GM18858 (cell line): Measurements from ENCODE around the gene CEBPB.
A peak's percentile ranks its signal among the peaks of the same experiment; 100 is the strongest.
"Not testable (repeated sequence)": the region's sequence is repeated elsewhere in the genome, so short reads cannot be mapped to it uniquely, and the experiment has no call there.

Source experiments
- ATAC-seq: cut with Tn5 transposase; IDR thresholded peaks from one replicate; pipeline ENCODE4 v1.9.1; 2021; ENCODE audit not compliant: unreplicated experiment

CEBPB gene

GRCh38 chr20:50190251-50191064, at the start of gene CEBPB:
Gene CEBPB (plus strand): TSS chr20:50190830. CDS start chr20:50191034, 204 bp downstream.
- no peak for ATAC-seq

GRCh38 chr20:50141018-50141675, 49.5 kb upstream of the CEBPB start:
- no peak for ATAC-seq

GRCh38 chr20:50141811-50142561, 48.6 kb upstream of the CEBPB start:
- no peak for ATAC-seq

GRCh38 chr20:50142812-50143211, 47.8 kb upstream of the CEBPB start:
- no peak for ATAC-seq

- ATAC-seq = no peak
Measured at GRCh38 chr20:50144362-50144761, 46.3 kb upstream of the CEBPB start.

- ATAC-seq = no peak
Measured at GRCh38 chr20:50145566-50145965, 45.1 kb upstream of the CEBPB start.

- no peak for ATAC-seq
Measured at GRCh38 chr20:50146214-50146613, 44.4 kb upstream of the CEBPB start.

GRCh38 chr20:50146732-50147662, 43.6 kb upstream of the CEBPB start:
- ATAC-seq = peak; percentile 73

- no peak for ATAC-seq
Measured at GRCh38 chr20:50149481-50150254, 41.0 kb upstream of the CEBPB start.

GRCh38 chr20:50151034-50151743, 39.4 kb upstream of the CEBPB start:
- no peak for ATAC-seq

- ATAC-seq = no peak
Measured at GRCh38 chr20:50152394-50153152, 38.1 kb upstream of the CEBPB start.

- no peak for ATAC-seq
Measured at GRCh38 chr20:50153153-50153499, 37.5 kb upstream of the CEBPB start.

GRCh38 chr20:50153500-50154377, 36.9 kb upstream of the CEBPB start, which contains the start of gene PEDS1:
Gene PEDS1 (minus strand): TSS chr20:50153723. CDS start chr20:50153637, 86 bp downstream.
- peak; percentile 78 for ATAC-seq

- not testable (repeated sequence) for ATAC-seq
Measured at GRCh38 chr20:50161494-50161893, 29.1 kb upstream of the CEBPB start.

- no peak for ATAC-seq
Measured at GRCh38 chr20:50163570-50164317, 26.9 kb upstream of the CEBPB start.

- peak; percentile 89 for ATAC-seq
Measured at GRCh38 chr20:50165684-50166554, 24.7 kb upstream of the CEBPB start.
